ENCODE measurements around the gene IL36B.

GRCh38 chr2:113050921-113051895 is 1.5 kb downstream of the IL36B start:
- no peak for TF ChIP-seq CTCF (IDR thresholded peaks at IDR 0.05)
- no peak for TF ChIP-seq POLR2A (IDR thresholded peaks at IDR 0.05)
